Body of pancreas (tissue), 4 donors: ENCODE measurements around the gene ZNF35.

Experiments
- POLR2A ChIP-seq, 3 donors: fragments of 450-650 bp; IDR thresholded peaks; one replicate each; pipeline ENCODE4 v1.6.1; 2016; ENCODE audit warnings: antibody characterized with exemption in 3 of 3, mild to moderate bottlenecking in 2 of 3
- TF ChIP-seq, protein P1 (sequence below), 7 experiments: fragments of 450-650 bp in 4 of 7; fragments of 200-600 bp in 3 of 7; sonication (generic) in 3 of 7; IDR thresholded peaks; one replicate each; pipeline ENCODE4 v1.5.1; 2016 to 2019; ENCODE audit warnings: antibody characterized with exemption in 7 of 7

DNA sequence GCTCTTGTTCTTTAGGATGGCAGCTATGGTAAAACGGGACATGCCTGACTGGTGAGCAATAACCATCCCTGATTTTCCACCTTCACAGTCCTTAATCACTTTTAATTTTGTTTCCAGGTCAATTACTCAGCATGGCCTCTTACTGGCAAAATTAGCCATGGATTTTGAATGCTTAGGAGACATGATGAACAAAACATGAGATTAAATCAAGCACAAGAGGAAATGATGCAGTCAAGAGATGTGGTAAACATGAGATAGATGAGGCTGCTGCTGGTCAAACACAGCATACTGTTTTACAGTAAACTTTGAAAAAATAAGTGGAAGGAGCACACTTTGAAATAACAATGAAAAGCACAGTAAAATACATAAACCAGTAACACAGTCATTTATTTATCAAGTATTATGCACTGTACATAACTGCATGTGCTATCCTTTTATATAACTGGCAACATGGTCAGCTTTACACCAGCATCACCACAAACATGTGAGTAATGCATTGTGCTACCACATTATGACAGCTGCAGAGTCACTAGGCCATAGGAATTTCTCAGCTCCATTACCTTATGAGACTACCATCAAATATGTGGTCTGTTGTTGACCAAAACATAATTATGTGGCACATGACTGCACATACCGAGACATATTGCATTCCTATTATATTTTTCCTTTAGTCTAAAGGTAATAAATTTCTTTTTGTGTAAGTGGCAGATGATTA is 33.8 kb downstream of the ZNF35 start:
- TF ChIP-seq, protein P1, sequence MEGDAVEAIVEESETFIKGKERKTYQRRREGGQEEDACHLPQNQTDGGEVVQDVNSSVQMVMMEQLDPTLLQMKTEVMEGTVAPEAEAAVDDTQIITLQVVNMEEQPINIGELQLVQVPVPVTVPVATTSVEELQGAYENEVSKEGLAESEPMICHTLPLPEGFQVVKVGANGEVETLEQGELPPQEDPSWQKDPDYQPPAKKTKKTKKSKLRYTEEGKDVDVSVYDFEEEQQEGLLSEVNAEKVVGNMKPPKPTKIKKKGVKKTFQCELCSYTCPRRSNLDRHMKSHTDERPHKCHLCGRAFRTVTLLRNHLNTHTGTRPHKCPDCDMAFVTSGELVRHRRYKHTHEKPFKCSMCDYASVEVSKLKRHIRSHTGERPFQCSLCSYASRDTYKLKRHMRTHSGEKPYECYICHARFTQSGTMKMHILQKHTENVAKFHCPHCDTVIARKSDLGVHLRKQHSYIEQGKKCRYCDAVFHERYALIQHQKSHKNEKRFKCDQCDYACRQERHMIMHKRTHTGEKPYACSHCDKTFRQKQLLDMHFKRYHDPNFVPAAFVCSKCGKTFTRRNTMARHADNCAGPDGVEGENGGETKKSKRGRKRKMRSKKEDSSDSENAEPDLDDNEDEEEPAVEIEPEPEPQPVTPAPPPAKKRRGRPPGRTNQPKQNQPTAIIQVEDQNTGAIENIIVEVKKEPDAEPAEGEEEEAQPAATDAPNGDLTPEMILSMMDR (IDR thresholded peaks at IDR 0.05), result no peak
- TF ChIP-seq POLR2A (IDR thresholded peaks at IDR 0.05), result no peak
